SK-N-SH treated with all-trans-retinoic acid at 6 μM for 48 hours (cell line): ENCODE data around the gene PRKCB.
"Not testable (repeated sequence)": the region's sequence is repeated elsewhere in the genome, so short reads cannot be mapped to it uniquely, and the experiment has no call there.

Experiments
- ATAC-seq: fragments of 200-7000 bp; cut with Tn5 transposase; 3 replicates; pipeline ENCODE4 v1.9.1; 2020; ENCODE audit warnings: mild to moderate bottlenecking, moderate library complexity
- ARNTL ChIP-seq: fragments of 450-650 bp; formaldehyde crosslinking; IDR thresholded peaks from 2 replicates; pipeline ENCODE4 v1.5.0; 2020; ENCODE audit warnings: low read depth, mild to moderate bottlenecking, moderate library complexity, borderline replicate concordance
- BACH2 ChIP-seq: fragments of 250-450 bp; sonication (Bioruptor Pico); IDR thresholded peaks from 2 replicates; pipeline ENCODE4 v1.9.0; 2021; ENCODE audit warnings: mild to moderate bottlenecking, borderline replicate concordance
- CREB5 ChIP-seq: fragments of 250-450 bp; sonication (Bioruptor Pico); IDR thresholded peaks from 2 replicates; pipeline ENCODE4 v1.5.1; 2020; ENCODE audit warnings: low read depth, mild to moderate bottlenecking, moderate library complexity
- CSDC2 ChIP-seq: fragments of 250-450 bp; sonication (Bioruptor Pico); IDR thresholded peaks from 2 replicates; pipeline ENCODE4 v1.5.0; 2020; ENCODE audit warnings: mild to moderate bottlenecking, moderate library complexity
- ESRRG ChIP-seq: fragments of 250-450 bp; sonication (Bioruptor Pico); IDR thresholded peaks from 2 replicates; pipeline ENCODE4 v1.6.1; 2021; ENCODE audit warnings: mild to moderate bottlenecking
- GLIS3 ChIP-seq: fragments of 250-450 bp; sonication (Bioruptor Pico); IDR thresholded peaks from 2 replicates; pipeline ENCODE4 v1.5.0; 2020; ENCODE audit warnings: mild to moderate bottlenecking, moderate library complexity
- ISL1 ChIP-seq: fragments of 250-450 bp; sonication (Bioruptor Pico); IDR thresholded peaks from 2 replicates; pipeline ENCODE4 v2.1.2; 2022; ENCODE audit warnings: mild to moderate bottlenecking, moderate library complexity
- OSR1 ChIP-seq: fragments of 250-450 bp; sonication (Bioruptor Pico); IDR thresholded peaks from 2 replicates; pipeline ENCODE4 v1.8.0; 2022; ENCODE audit warnings: moderate library complexity, mild to moderate bottlenecking, inconsistent platforms
- PATZ1 ChIP-seq: fragments of 250-450 bp; sonication (Bioruptor Pico); IDR thresholded peaks from 2 replicates; pipeline ENCODE4 v1.8.0; 2020; ENCODE audit warnings: mild to moderate bottlenecking, moderate library complexity, borderline replicate concordance
- POU6F1 ChIP-seq: fragments of 250-450 bp; sonication (Bioruptor Pico); IDR thresholded peaks from 2 replicates; pipeline ENCODE4 v1.8.0; 2021; ENCODE audit warnings: low read depth, mild to moderate bottlenecking, moderate library complexity, borderline replicate concordance
- RARB ChIP-seq: fragments of 250-450 bp; sonication (Bioruptor Pico); IDR thresholded peaks from 2 replicates; pipeline ENCODE4 v1.8.0; 2021; ENCODE audit warnings: mild to moderate bottlenecking, moderate library complexity
- SNAI2 ChIP-seq: fragments of 250-450 bp; sonication (Bioruptor Pico); IDR thresholded peaks from 2 replicates; pipeline ENCODE4 v1.5.0; 2020; ENCODE audit warnings: mild to moderate bottlenecking, moderate library complexity
- TCF4 ChIP-seq: fragments of 250-450 bp; sonication (Bioruptor Pico); IDR thresholded peaks from 2 replicates; pipeline ENCODE4 v1.8.0; 2021; ENCODE audit warnings: mild to moderate bottlenecking, moderate library complexity, borderline replicate concordance
- TSHZ2 ChIP-seq: fragments of 250-450 bp; sonication (Bioruptor Pico); IDR thresholded peaks from 2 replicates; pipeline ENCODE4 v1.5.0; 2020; ENCODE audit warnings: mild to moderate bottlenecking, moderate library complexity
- ZC3H10 ChIP-seq: fragments of 250-450 bp; sonication (Bioruptor Pico); IDR thresholded peaks from 2 replicates; pipeline ENCODE4 v1.5.1; 2021; ENCODE audit warnings: mild to moderate bottlenecking, moderate library complexity
- ZFP3 ChIP-seq: fragments of 250-450 bp; sonication (Bioruptor Pico); IDR thresholded peaks from 2 replicates; pipeline ENCODE4 v1.5.0; 2020; ENCODE audit warnings: mild to moderate bottlenecking, moderate library complexity
- ZFP30 ChIP-seq: fragments of 450-650 bp; formaldehyde crosslinking; IDR thresholded peaks from 2 replicates; pipeline ENCODE4 v1.5.0; 2022; ENCODE audit warnings: mild to moderate bottlenecking, moderate library complexity
- ZNF565 ChIP-seq: fragments of 450-650 bp; formaldehyde crosslinking; conservative IDR thresholded peaks from 2 replicates; pipeline ENCODE4 v1.5.0; 2020; ENCODE audit warnings: low read depth, mild to moderate bottlenecking, moderate library complexity
- ZNF70 ChIP-seq: fragments of 450-650 bp; formaldehyde crosslinking; IDR thresholded peaks from 2 replicates; pipeline ENCODE4 v1.5.0; 2020; ENCODE audit warnings: mild to moderate bottlenecking, moderate library complexity
- ZNF8 ChIP-seq: fragments of 450-650 bp; formaldehyde crosslinking; IDR thresholded peaks from 2 replicates; pipeline ENCODE4 v1.5.0; 2020; ENCODE audit warnings: mild to moderate bottlenecking, moderate library complexity
- TF ChIP-seq, protein P1 (sequence below): fragments of 250-450 bp; sonication (Bioruptor Pico); IDR thresholded peaks from 2 replicates; pipeline ENCODE4 v1.5.1; 2021; ENCODE audit warnings: mild to moderate bottlenecking, moderate library complexity

The PRKCB gene

DNA sequence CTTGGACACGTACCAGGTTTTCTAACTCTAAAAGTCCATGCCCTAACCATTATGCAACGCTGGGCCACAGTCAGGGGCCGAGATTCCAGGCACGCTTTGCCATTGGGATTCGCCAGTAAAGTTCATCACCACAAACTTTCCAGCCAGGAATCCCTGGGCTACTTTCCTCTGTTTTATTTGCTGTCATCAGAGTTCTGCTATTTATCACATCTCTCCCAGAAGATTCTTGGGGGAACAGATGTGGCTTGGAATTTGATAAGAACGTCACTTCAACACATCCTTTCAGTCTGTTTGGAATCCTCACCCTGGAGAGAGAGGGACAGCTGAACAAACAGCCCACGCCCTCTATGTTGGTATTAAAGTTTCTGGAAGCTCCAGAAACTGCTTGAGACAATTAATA lies 310.7 kb downstream of the PRKCB start:
- TF ChIP-seq TCF4 (no peak), ESRRG (no peak), CREB5 (CRISPR knock-in tag) (no peak), CSDC2 (CRISPR knock-in tag) (no peak), POU6F1 (CRISPR knock-in tag) (no peak)
- no peak for ATAC-seq

DNA sequence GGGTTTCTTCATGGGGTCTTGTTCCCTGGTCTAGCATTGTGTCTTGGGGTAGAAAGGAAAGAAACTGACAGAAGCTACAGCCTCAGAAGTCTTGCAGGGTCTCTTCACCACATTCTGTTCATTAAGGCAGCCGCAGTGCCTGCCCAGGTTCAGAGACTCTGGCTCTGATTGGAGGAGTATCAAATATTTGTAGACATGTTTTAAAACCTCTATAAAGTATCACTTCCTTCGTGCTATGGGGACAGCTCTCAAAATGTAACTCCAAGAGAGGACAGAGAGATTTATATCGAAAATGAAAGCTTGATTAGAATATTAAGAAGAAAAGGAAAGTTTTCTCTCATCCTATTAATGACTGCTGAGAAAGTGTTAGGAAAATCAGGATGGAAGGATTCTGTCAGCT lies 313.3 kb downstream of the PRKCB start:
- no peak for ATAC-seq
- no peak for TF ChIP-seq ZNF8
- TF ChIP-seq TCF4, result no peak
- TF ChIP-seq OSR1 (CRISPR knock-in tag), result no peak
- no peak for TF ChIP-seq TSHZ2
- TF ChIP-seq ESRRG, result no peak
- TF ChIP-seq ZFP3 (CRISPR knock-in tag), result no peak
- no peak for TF ChIP-seq ISL1 (CRISPR knock-in tag)
- TF ChIP-seq, all 23 proteins: peak for 0

- no peak for ATAC-seq
- TF ChIP-seq GLIS3, result no peak
- TF ChIP-seq POU6F1 (CRISPR knock-in tag), result no peak
- TF ChIP-seq, all 23 proteins: peak for 0
Measured at GRCh38 chr16:24150282-24150681, 314.5 kb downstream of the PRKCB start.

- TF ChIP-seq TCF4, result no peak
- TF ChIP-seq, protein P1, sequence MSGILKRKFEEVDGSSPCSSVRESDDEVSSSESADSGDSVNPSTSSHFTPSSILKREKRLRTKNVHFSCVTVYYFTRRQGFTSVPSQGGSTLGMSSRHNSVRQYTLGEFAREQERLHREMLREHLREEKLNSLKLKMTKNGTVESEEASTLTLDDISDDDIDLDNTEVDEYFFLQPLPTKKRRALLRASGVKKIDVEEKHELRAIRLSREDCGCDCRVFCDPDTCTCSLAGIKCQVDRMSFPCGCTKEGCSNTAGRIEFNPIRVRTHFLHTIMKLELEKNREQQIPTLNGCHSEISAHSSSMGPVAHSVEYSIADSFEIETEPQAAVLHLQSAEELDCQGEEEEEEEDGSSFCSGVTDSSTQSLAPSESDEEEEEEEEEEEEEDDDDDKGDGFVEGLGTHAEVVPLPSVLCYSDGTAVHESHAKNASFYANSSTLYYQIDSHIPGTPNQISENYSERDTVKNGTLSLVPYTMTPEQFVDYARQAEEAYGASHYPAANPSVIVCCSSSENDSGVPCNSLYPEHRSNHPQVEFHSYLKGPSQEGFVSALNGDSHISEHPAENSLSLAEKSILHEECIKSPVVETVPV, result no peak
- no peak for TF ChIP-seq PATZ1 (CRISPR knock-in tag)
- TF ChIP-seq ZFP3 (CRISPR knock-in tag), result no peak
- TF ChIP-seq ZNF565, result no peak
- TF ChIP-seq ZNF70 (CRISPR knock-in tag), result no peak
- no peak for TF ChIP-seq ZC3H10 (CRISPR knock-in tag)
- no peak for TF ChIP-seq POU6F1 (CRISPR knock-in tag)
- no peak for TF ChIP-seq BACH2 (CRISPR knock-in tag)
- no peak for TF ChIP-seq ISL1 (CRISPR knock-in tag)
- TF ChIP-seq ZNF8, result no peak
- no peak for TF ChIP-seq SNAI2 (CRISPR knock-in tag)
- TF ChIP-seq OSR1 (CRISPR knock-in tag), result no peak
- TF ChIP-seq RARB (CRISPR knock-in tag), result no peak
- TF ChIP-seq CSDC2 (CRISPR knock-in tag), result no peak
- no peak for TF ChIP-seq ZFP30 (CRISPR knock-in tag)
- no peak for TF ChIP-seq ARNTL (CRISPR knock-in tag)
- TF ChIP-seq TSHZ2, result no peak
- ATAC-seq, result no peak
Measured at GRCh38 chr16:24151482-24151939, 315.7 kb downstream of the PRKCB start.

- ATAC-seq, result not testable (repeated sequence)
Measured at GRCh38 chr16:24152048-24152447, 316.3 kb downstream of the PRKCB start.
